HepG2 (cell line): ENCODE data around the gene HID1. TPM values are rescaled to one million over a fixed set of nuclear protein-coding genes. Genes with fewer than 3 reads are reported as not detected.
A peak's percentile ranks its signal among the peaks of the same experiment; 100 is the strongest.

ENCODE experiments used
- DR1 ChIP-seq: sonication (generic); formaldehyde crosslinking; IDR thresholded peaks from 2 replicates; pipeline ENCODE4 v1.8.0; 2021; ENCODE audit warnings: mild to moderate bottlenecking, missing genetic modification reagents, inconsistent platforms
- EED ChIP-seq: sonication (generic); formaldehyde crosslinking; IDR thresholded peaks from 2 replicates; pipeline ENCODE4 v1.5.0; 2020; ENCODE audit warnings: mild to moderate bottlenecking, missing genetic modification reagents
- KMT2A ChIP-seq: sonication (generic); formaldehyde crosslinking; IDR thresholded peaks from 2 replicates; pipeline ENCODE4 v1.4.0; 2020; ENCODE audit warnings: missing genetic modification reagents
- KMT2B ChIP-seq: IDR thresholded peaks from 2 replicates; pipeline ENCODE4 v1.6.1; 2016; ENCODE audit warnings: missing genetic modification reagents, missing compliant biosample characterization
- MAF1 ChIP-seq: sonication (generic); formaldehyde crosslinking; IDR thresholded peaks from 2 replicates; pipeline ENCODE4 v1.5.0; 2020; ENCODE audit warnings: missing genetic modification reagents, borderline replicate concordance
- MAFK ChIP-seq, 2 experiments: IDR thresholded peaks in 1 of 2; conservative IDR thresholded peaks in 1 of 2; 2 replicates each; pipeline ENCODE4 v1.6.1; 2011; ENCODE audit warnings: improper control_type of control experiment in 2 of 2, low read length in 2 of 2
- MAZ ChIP-seq, 2 experiments: sonication (generic) in 1 of 2; formaldehyde crosslinking in 1 of 2; IDR thresholded peaks; 2 replicates each; pipeline versions ENCODE4 v1.5.0 to v1.6.1; 2012 to 2020; ENCODE audit warnings: low read depth in 2 of 2, mild to moderate bottlenecking in 2 of 2, borderline replicate concordance in 1 of 2, improper control_type of control experiment in 1 of 2, low read length in 1 of 2, missing genetic modification reagents in 1 of 2, moderate library complexity in 1 of 2
- SALL2 ChIP-seq: sonication (generic); formaldehyde crosslinking; IDR thresholded peaks from 2 replicates; pipeline ENCODE4 v1.8.1; 2023; ENCODE audit warnings: mild to moderate bottlenecking, missing genetic modification reagents, inconsistent platforms
- SATB2 ChIP-seq: sonication (generic); formaldehyde crosslinking; IDR thresholded peaks from 2 replicates; pipeline ENCODE4 v1.5.0; 2020; ENCODE audit warnings: missing genetic modification reagents
- STAG1 ChIP-seq: sonication (generic); formaldehyde crosslinking; IDR thresholded peaks from 2 replicates; pipeline ENCODE4 v1.4.0; 2020; ENCODE audit warnings: missing genetic modification reagents
- ZBTB21 ChIP-seq: sonication (generic); formaldehyde crosslinking; IDR thresholded peaks from 2 replicates; pipeline ENCODE4 v1.4.0; 2020; ENCODE audit warnings: missing genetic modification reagents
- ZBTB4 ChIP-seq: sonication (generic); formaldehyde crosslinking; IDR thresholded peaks from 2 replicates; pipeline ENCODE4 v1.4.0; 2020; ENCODE audit warnings: missing genetic modification reagents, mild to moderate bottlenecking, borderline replicate concordance
- ZFP41 ChIP-seq: sonication (generic); formaldehyde crosslinking; IDR thresholded peaks from 2 replicates; pipeline ENCODE4 v1.4.0; 2020; ENCODE audit warnings: mild to moderate bottlenecking, missing genetic modification reagents, borderline replicate concordance
- ZMAT3 ChIP-seq: sonication (generic); formaldehyde crosslinking; conservative IDR thresholded peaks from 2 replicates; pipeline ENCODE4 v1.7.0; 2021; ENCODE audit warnings: missing genetic modification reagents
- ZMYM2 ChIP-seq: sonication (generic); formaldehyde crosslinking; IDR thresholded peaks from 2 replicates; pipeline ENCODE4 v1.8.0; 2022; ENCODE audit warnings: mild to moderate bottlenecking, missing genetic modification reagents
- ZNF143 ChIP-seq: sonication (generic); formaldehyde crosslinking; IDR thresholded peaks from 2 replicates; pipeline ENCODE4 v1.4.0; 2020; ENCODE audit warnings: missing genetic modification reagents
- ZNF30 ChIP-seq: sonication (generic); formaldehyde crosslinking; IDR thresholded peaks from 2 replicates; pipeline ENCODE4 v1.5.0; 2020; ENCODE audit warnings: mild to moderate bottlenecking, missing genetic modification reagents
- ZNF567 ChIP-seq: sonication (generic); formaldehyde crosslinking; IDR thresholded peaks from 2 replicates; pipeline ENCODE4 v1.8.1; 2023; ENCODE audit warnings: mild to moderate bottlenecking, missing genetic modification reagents, borderline replicate concordance
- polyA plus RNA-seq, 8 experiments: library from polyadenylated mRNA; depleted of rRNA in 3 of 8; stranded (reverse) in 7 of 8; unstranded in 1 of 8; fragments of >200 nt; fragmentation: Illumina TruSeq in 4 of 8; extraction: Trizol in 4 of 8; gene quantifications; 2 replicates each; pipeline versions ENCODE4 v1.2.1 to v1.2.3, GENCODE V29; 2011 to 2016; ENCODE audit warnings: low read depth in 4 of 8, missing spikeins in 1 of 8, mixed read lengths in 1 of 8; ENCODE audit not compliant: insufficient read depth in 1 of 8
- total RNA-seq, 5 experiments: library from RNA; depleted of rRNA; stranded (reverse); fragments of >200 nt; fragmentation: Illumina TruSeq; extraction: Trizol; gene quantifications; 2 replicates each; pipeline ENCODE4 v1.2.3, GENCODE V29; 2016; ENCODE audit warnings: low read depth in 1 of 5
- TF ChIP-seq, protein P1 (sequence below): sonication (generic); formaldehyde crosslinking; IDR thresholded peaks from 2 replicates; pipeline ENCODE4 v1.8.0; 2022; ENCODE audit warnings: low read depth, missing genetic modification reagents
- TF ChIP-seq, protein P2 (sequence below): sonication (generic); formaldehyde crosslinking; IDR thresholded peaks from 2 replicates; pipeline ENCODE4 v1.9.0; 2021; ENCODE audit warnings: missing genetic modification reagents, borderline replicate concordance

HID1 gene
- total and polyA plus RNA-seq, 2 of the 13 experiments (the other 11 are each of a cell fraction or from before 2014, with no cell fraction given), result 2.1 to 10.6 TPM

GRCh38 chr17:75012346-75013091 lies 40.0 kb upstream of the HID1 start, which contains the start of gene MRPL58 (continued):
- TF ChIP-seq, protein P1, sequence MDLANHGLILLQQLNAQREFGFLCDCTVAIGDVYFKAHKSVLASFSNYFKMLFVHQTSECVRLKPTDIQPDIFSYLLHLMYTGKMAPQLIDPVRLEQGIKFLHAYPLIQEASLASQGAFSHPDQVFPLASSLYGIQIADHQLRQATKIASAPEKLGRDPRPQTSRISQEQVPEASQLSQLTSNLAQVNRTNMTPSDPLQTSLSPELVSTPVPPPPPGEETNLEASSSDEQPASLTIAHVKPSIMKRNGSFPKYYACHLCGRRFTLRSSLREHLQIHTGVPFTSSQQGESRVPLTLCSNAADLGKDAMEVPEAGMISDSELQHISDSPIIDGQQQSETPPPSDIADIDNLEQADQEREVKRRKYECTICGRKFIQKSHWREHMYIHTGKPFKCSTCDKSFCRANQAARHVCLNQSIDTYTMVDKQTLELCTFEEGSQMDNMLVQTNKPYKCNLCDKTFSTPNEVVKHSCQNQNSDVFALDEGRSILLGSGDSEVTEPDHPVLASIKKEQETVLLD (CRISPR knock-in tag), result peak; percentile 96
- TF ChIP-seq ZNF143 (CRISPR knock-in tag) (peak; percentile 67; the same call in 1 of the 2 replicates), ZNF567 (CRISPR knock-in tag) (peak; percentile 97; the same call in 1 of the 2 replicates), ZMYM2 (CRISPR knock-in tag) (peak; percentile 80), ZNF30 (CRISPR knock-in tag) (0 out of 2 replicates have a peak, but pooled peaks have one; percentile 77), ZBTB4 (no peak; the same call in 1 of the 2 replicates), KMT2B (CRISPR knock-in tag) (peak; percentile 96), SALL2 (CRISPR knock-in tag) (peak; percentile 97), ZMAT3 (CRISPR knock-in tag) (peak; percentile 94; the same call in 1 of the 2 replicates), KMT2A (CRISPR knock-in tag) (peak; percentile 94), STAG1 (peak; percentile 39), ZBTB21 (CRISPR knock-in tag) (peak; percentile 75), EED (peak; percentile 87), DR1 (CRISPR knock-in tag) (peak; percentile 83), MAF1 (CRISPR knock-in tag) (peak; percentile 95; the same call in 1 of the 2 replicates), MAFK (conservative IDR thresholded peaks at IDR 0.05 in 1 of 2, IDR thresholded peaks at IDR 0.05 in 1 of 2; ENCODE audit: low read length in 2 of 2) (0 out of 4 replicates have a peak, but pooled peaks of 1 of the 2 experiments have one; percentile 9), MAZ (IDR thresholded peaks at IDR 0.05; ENCODE audit: borderline replicate concordance, low read depth, low read length) (peak; percentile 55), MAZ (CRISPR knock-in tag; IDR thresholded peaks at IDR 0.05; ENCODE audit: low read depth) (peak; percentile 90), ZFP41 (CRISPR knock-in tag) (peak; percentile 98), SATB2 (CRISPR knock-in tag) (peak; percentile 84; the same call in 1 of the 2 replicates)
- TF ChIP-seq, protein P2, sequence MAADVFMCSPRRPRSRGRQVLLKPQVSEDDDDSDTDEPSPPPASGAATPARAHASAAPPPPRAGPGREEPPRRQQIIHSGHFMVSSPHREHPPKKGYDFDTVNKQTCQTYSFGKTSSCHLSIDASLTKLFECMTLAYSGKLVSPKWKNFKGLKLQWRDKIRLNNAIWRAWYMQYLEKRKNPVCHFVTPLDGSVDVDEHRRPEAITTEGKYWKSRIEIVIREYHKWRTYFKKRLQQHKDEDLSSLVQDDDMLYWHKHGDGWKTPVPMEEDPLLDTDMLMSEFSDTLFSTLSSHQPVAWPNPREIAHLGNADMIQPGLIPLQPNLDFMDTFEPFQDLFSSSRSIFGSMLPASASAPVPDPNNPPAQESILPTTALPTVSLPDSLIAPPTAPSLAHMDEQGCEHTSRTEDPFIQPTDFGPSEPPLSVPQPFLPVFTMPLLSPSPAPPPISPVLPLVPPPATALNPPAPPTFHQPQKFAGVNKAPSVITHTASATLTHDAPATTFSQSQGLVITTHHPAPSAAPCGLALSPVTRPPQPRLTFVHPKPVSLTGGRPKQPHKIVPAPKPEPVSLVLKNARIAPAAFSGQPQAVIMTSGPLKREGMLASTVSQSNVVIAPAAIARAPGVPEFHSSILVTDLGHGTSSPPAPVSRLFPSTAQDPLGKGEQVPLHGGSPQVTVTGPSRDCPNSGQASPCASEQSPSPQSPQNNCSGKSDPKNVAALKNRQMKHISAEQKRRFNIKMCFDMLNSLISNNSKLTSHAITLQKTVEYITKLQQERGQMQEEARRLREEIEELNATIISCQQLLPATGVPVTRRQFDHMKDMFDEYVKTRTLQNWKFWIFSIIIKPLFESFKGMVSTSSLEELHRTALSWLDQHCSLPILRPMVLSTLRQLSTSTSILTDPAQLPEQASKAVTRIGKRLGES, result no peak; the same call in none of the 2 replicates
